Naive thymus-derived CD8-positive, alpha-beta T cell (primary cell): Measurements from ENCODE around the gene WDR47. TPM values are rescaled to one million over a fixed set of nuclear protein-coding genes. Genes with fewer than 3 reads are reported as not detected.
"Not testable (repeated sequence)": the region's sequence is repeated elsewhere in the genome, so short reads cannot be mapped to it uniquely, and the experiment has no call there.

Source experiments
- ATAC-seq, 2 donors: fragments of 150-1000 bp; cut with Tn5 transposase in 1 of 2; sonication (Bioruptor Pico), chemical (Tn5 transposase) in 1 of 2; 1 replicate in 1 of 2; 2 replicates in 1 of 2; pipeline ENCODE4 v1.10.0; 2021; ENCODE audit warnings: mild to moderate bottlenecking in 2 of 2, moderate library complexity in 2 of 2
- POLR2A ChIA-PET: fragments of 350-600 bp; sonication (Branson Sonifier 250); formaldehyde crosslinking; loops from one replicate; lab custom pipeline; 2021; ENCODE audit warnings: antibody characterized with exemption; lab: Charles Lee
- DNase-seq, 10 donors: peaks; one replicate each; pipeline versions ENCODE4 v3.0.0 to v3.0.0-alpha.2; 2020 to 2022
- H3K27ac Mint-ChIP-seq, 10 donors: one replicate each; pipeline ENCODE4 v1.8.0; 2020 to 2022; ENCODE audit warnings: mild to moderate bottlenecking in 10 of 10, mixed read lengths in 10 of 10, moderate library complexity in 4 of 10, inconsistent platforms in 1 of 10
- H3K27me3 Mint-ChIP-seq, 5 donors: one replicate each; pipeline ENCODE4 v1.8.0; 2021 to 2022; ENCODE audit warnings: mixed read lengths in 5 of 5
- H3K36me3 Mint-ChIP-seq, 3 donors: one replicate each; pipeline ENCODE4 v1.8.0; 2020 to 2022; ENCODE audit warnings: mixed read lengths in 3 of 3, mild to moderate bottlenecking in 2 of 3, inconsistent platforms in 1 of 3
- H3K4me1 Mint-ChIP-seq, 4 donors: one replicate each; pipeline ENCODE4 v1.8.0; 2021 to 2022; ENCODE audit warnings: mixed read lengths in 4 of 4
- H3K4me3 Mint-ChIP-seq, 10 donors: one replicate each; pipeline ENCODE4 v1.8.0; 2020 to 2022; ENCODE audit warnings: mild to moderate bottlenecking in 10 of 10, mixed read lengths in 10 of 10, moderate library complexity in 6 of 10, inconsistent platforms in 1 of 10
- H3K9me3 Mint-ChIP-seq, 9 donors: one replicate each; pipeline ENCODE4 v1.8.0; 2020 to 2022; ENCODE audit warnings: mixed read lengths in 9 of 9, mild to moderate bottlenecking in 3 of 9, inconsistent platforms in 1 of 9, moderate library complexity in 1 of 9
- polyA plus RNA-seq, 3 donors: library from polyadenylated mRNA; unstranded; fragments of 300-500 nt; fragmentation: Illumina TruSeq; gene quantifications; one replicate each; pipeline ENCODE4 v1.2.3, GENCODE V29; 2021
- total RNA-seq, 8 experiments: library from RNA in 2 of 8; stranded (reverse) in 2 of 8; gene quantifications; one replicate each; pipeline ENCODE4 v1.2.3 and lab custom pipeline; 2021 to 2026

Gene WDR47
- total and polyA plus RNA-seq, 5 experiments from 2014 or later: 3.0 to 16.6 (median 6.1) TPM

DNA sequence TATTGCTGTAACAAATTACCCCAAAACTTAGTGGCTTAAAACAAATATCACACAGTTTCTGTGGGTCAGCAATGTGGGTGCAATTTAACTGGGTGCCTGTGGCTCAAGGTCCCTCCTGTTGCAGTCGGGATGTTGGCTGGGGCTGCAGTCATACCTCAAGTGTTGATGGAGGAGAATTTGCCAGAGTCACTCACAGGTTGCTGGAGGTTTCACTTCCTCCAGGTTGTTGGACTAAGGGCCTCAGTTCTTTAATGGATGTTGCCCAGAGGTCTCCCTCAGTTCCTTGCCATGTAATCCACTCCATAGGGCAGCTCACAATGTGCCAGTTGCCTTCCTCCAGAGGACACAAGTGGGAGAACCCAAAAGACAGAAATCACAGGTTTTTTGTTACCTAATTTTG lies 36.4 kb upstream of the WDR47 start:
- POLR2A ChIA-PET: interaction anchor here (0.8 to 3.9 kb wide), 3 partner anchors 11 to 22 kb away, joined by 3 to 103 read pairs (median 46); partner anchors contain the start of gene TMEM167B
- DNase-seq: no peak
- H3K36me3 Mint-ChIP-seq: peaks cover 0 to 10% (median 0%) of the 10 kb centered on the region in 3 donors
- H3K27ac Mint-ChIP-seq: peak overlapping the region in 1 of 10 donors; percentile 55
- peaks cover 8 to 21% (median 18%) of the 10 kb centered on the region in 4 donors for H3K4me1 Mint-ChIP-seq
- H3K27me3 Mint-ChIP-seq: no peaks in the 10 kb centered on the region
- H3K4me3 Mint-ChIP-seq: no peak overlapping the region
- ATAC-seq: no peak
- H3K9me3 Mint-ChIP-seq: no peaks in the 10 kb centered on the region

DNA sequence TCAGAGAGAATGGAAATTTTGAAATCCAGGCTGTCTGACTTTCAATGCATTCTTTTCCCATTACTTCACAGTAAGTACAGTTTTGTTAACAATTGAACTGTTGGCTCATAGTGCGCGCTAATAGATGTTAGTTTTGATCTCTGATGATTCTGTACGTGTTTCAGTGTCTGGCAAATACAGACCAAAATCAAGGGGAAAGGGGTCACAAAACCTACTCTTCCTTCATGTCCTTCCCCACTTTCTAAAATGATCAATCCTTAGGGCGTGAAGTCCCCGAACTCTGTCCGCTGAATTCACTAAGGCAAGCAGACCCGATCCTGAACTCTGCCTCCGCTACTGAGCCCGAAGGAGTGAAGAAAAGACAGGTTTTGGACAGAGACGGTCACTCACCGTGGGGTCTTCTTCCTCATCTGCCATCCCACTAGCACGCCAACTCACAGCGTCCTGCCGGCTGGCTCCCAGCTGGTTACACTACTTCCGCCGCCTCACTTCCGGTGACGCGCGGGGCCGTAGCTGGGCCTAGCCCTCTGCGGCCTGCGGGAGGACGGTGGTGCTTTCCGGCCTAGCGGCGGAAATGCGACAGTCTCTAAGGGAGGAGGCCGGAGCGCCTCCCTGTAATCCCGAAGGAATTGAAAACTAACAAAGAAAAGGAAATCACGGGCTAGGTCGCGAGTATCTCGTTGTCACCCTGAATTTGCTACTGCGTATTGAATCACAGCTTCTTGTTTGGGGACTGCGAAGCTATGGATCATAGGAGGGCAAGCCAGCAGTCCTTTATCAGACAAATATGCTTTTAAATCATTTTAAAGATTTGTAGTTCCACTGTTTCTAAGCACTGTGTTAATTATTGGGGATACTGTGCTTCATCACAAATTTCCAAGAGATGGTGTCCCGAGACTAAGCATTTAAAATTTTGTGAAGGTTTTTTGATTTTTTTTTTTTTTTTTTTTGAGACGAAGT lies 33.9 kb upstream of the WDR47 start, which contains the start of gene TAF13:
Gene TAF13, minus strand, starts transcription at position 473 of the 960 bp plus-strand sequence. Its CDS starts 56 bp downstream, at position 417.
- DNase-seq (peak; percentile 74 to 93 (median 85)), ATAC-seq (peak; percentile 96 to 98)
- Mint-ChIP-seq H3K9me3 (no peaks in the 10 kb centered on the region), H3K36me3 (peaks cover 0 to 20% (median 2%) of the 10 kb centered on the region in 3 donors), H3K27me3 (no peaks in the 10 kb centered on the region), H3K4me3 (peak within 1 kb of the TSS; percentile 96 to 100 (median 98)), H3K4me1 (peaks cover 8 to 29% (median 20%) of the 10 kb centered on the region in 4 donors), H3K27ac (peak within 1 kb of the TSS; percentile 98 to 100 (median 99))
- POLR2A ChIA-PET: interaction anchor here (0.7 to 3.9 kb wide), 13 partner anchors 14 to 1127 kb away, joined by 3 to 103 read pairs (median 4); partner anchors contain the start of genes CLCC1, SARS1, TMEM167B and WDR47

DNA sequence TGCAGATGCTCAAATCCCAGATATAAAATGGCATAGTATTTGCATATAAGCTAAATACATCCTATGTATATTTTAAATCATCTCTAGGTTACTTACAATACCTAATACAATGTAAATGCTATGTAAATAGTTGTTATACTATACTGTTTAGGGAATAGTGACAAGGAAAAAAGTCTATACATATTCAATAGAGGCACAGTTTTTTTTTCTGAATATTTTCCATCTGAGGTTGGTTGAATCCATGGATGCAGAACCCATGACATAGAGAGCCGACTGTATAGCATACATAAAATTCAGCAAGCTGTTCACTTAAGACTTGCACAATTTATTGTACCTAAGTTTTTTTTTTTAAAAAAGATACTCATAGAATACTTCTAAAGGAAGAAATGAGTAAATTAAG lies 27.4 kb upstream of the WDR47 start:
- H3K27ac Mint-ChIP-seq: no peak overlapping the region
- H3K27me3 Mint-ChIP-seq: no peaks in the 10 kb centered on the region
- H3K36me3 Mint-ChIP-seq: peaks cover 0 to 62% (median 15%) of the 10 kb centered on the region in 3 donors
- H3K4me1 Mint-ChIP-seq: peaks cover under 1 to 16% (median 6%) of the 10 kb centered on the region in 4 donors
- ATAC-seq: no peak
- H3K4me3 Mint-ChIP-seq: no peak overlapping the region
- no peaks in the 10 kb centered on the region for H3K9me3 Mint-ChIP-seq
- DNase-seq: no peak
- POLR2A ChIA-PET: interaction anchor here (0.6 kb wide), 1 partner anchor 252 kb away, joined by 3 read pairs; no protein-coding TSS in a partner anchor

DNA sequence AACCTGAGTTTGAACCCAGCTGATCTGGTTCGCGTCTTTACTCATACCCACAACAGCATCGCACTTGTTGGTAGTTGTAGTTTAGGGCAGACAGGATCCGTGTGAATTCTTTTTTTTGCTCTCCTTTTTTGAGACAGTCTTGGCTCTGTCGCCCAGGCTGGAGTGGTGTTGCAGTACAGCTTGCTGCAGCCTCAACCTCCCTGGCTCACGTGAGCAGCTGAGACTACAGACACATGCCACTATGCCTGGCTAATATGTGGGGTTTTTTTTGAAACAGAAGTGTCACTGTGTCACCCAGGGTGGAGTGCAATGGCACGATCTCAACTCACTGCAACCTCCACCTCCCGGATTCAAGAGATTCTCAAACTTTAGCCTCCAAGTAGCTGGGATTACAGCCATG lies 26.0 kb upstream of the WDR47 start:
- no peaks in the 10 kb centered on the region for H3K27me3 Mint-ChIP-seq
- DNase-seq: no peak
- peak overlapping the region in 1 of 10 donors; percentile 24 for H3K27ac Mint-ChIP-seq
- H3K4me1 Mint-ChIP-seq: peaks cover 0 to 14% (median 2%) of the 10 kb centered on the region in 4 donors
- no peaks in the 10 kb centered on the region for H3K9me3 Mint-ChIP-seq
- no peak overlapping the region for H3K4me3 Mint-ChIP-seq
- no peak for ATAC-seq
- POLR2A ChIA-PET: interaction anchor here (0.6 to 1.1 kb wide), 3 partner anchors 23 to 32 kb away, joined by 3 read pairs; partner anchors contain the start of genes TMEM167B and WDR47
- H3K36me3 Mint-ChIP-seq: peaks cover 0 to 63% (median 13%) of the 10 kb centered on the region in 3 donors

DNA sequence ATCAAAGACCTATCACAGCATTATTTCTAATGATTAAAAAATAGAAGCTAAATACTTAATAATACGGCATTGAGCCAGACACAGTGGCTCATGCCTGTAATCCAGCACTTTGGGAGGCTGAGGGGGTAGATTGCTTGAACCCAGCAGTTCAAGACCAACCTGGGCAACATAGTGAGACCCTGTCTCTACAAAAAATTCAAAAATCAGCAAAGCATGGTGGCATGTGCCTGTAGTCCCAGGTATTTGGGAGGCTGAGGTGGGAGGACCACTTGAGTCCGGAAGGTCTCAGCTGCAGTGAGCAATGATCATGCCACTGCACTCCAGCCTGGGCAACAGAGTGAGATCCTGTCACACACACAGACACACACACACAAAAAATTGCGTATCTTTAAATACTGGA lies 23.2 kb upstream of the WDR47 start:
- Mint-ChIP-seq H3K36me3 (peaks cover 0 to 58% (median 18%) of the 10 kb centered on the region in 3 donors), H3K27me3 (no peaks in the 10 kb centered on the region), H3K27ac (no peak overlapping the region), H3K9me3 (no peaks in the 10 kb centered on the region), H3K4me3 (no peak overlapping the region), H3K4me1 (peaks cover 0 to 7% (median 0%) of the 10 kb centered on the region in 4 donors)
- POLR2A ChIA-PET: interaction anchor here (1.2 kb wide), 1 partner anchor 13 kb away, joined by 3 read pairs; no protein-coding TSS in a partner anchor
- ATAC-seq: no peak
- DNase-seq: no peak

DNA sequence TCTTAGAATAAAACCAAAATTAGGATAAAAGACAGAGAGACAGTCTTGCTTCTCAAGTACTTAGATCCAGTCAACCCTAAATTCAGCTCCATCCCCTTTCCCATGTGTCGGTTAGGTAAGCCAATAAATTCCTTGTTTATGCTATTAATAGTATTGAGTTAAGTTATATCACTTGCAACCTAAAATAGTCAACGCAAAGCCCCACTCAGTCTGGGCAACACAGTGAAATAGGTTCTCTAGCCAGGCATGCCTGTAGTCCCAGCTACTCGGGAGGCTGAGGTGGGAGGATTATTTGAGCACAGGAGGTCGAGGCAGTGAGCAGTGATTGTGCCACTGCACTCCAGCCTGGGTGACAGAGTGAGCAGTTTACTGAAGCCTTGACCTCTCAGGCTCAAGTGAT lies 19.3 kb upstream of the WDR47 start:
- POLR2A ChIA-PET: no interaction called here

DNA sequence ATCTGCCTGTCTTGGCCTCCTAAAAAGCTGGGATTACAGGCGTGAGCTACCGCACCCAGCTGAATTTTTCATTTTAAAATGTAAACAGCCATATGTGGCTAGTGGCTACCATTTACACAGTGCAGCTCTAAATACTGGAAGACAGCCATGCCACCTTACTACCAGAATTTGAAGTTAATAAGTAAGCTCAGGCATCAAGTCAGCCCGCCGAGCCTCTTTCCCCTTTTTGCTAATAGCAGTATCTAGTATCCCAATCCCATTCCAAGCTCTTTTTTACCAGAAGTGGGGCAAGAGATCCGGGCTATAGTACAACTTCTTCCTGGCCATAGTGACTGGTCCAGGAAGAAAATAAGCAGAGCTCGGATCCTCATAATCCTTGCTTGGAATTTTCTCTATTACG lies 18.8 kb upstream of the WDR47 start:
- DNase-seq: no peak
- Mint-ChIP-seq H3K27ac (no peak overlapping the region), H3K4me3 (no peak overlapping the region), H3K27me3 (no peaks in the 10 kb centered on the region), H3K9me3 (no peaks in the 10 kb centered on the region), H3K4me1 (no peaks in the 10 kb centered on the region), H3K36me3 (peaks cover 0 to 32% (median 12%) of the 10 kb centered on the region in 3 donors)
- ATAC-seq: no peak
- POLR2A ChIA-PET: no interaction called here

More for the DNA sequence above, 19.3 kb upstream of the WDR47 start:
- Mint-ChIP-seq H3K27me3 (no peaks in the 10 kb centered on the region), H3K4me3 (no peak overlapping the region), H3K9me3 (no peaks in the 10 kb centered on the region), H3K4me1 (no peaks in the 10 kb centered on the region), H3K27ac (no peak overlapping the region), H3K36me3 (peaks cover 0 to 34% (median 12%) of the 10 kb centered on the region in 3 donors)
- ATAC-seq (no peak), DNase-seq (no peak)

DNA sequence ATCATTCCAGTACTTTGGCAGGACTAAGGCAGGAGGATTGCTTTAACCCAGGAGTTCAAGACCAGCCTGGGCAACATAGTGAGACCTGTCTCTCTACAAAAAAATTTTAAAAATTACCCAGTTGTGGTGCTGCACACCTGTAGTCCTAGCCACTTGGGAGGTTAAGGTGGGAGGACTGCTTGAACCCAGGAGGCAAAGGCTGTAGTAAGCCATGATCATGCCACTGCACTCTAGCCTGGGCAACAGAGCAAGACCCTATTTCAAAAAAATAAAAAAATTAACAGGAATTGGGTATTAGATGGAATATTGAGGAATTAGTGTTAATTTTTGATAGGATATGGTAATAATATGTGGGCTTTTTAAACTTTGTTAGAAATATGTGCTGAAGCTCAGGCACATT lies 17.1 kb upstream of the WDR47 start:
- Mint-ChIP-seq H3K4me1 (no peaks in the 10 kb centered on the region), H3K36me3 (peaks cover 0 to 16% (median 7%) of the 10 kb centered on the region in 3 donors), H3K27ac (no peak overlapping the region), H3K27me3 (no peaks in the 10 kb centered on the region), H3K9me3 (no peaks in the 10 kb centered on the region), H3K4me3 (no peak overlapping the region)
- POLR2A ChIA-PET: no interaction called here
- no peak for ATAC-seq
- no peak for DNase-seq

DNA sequence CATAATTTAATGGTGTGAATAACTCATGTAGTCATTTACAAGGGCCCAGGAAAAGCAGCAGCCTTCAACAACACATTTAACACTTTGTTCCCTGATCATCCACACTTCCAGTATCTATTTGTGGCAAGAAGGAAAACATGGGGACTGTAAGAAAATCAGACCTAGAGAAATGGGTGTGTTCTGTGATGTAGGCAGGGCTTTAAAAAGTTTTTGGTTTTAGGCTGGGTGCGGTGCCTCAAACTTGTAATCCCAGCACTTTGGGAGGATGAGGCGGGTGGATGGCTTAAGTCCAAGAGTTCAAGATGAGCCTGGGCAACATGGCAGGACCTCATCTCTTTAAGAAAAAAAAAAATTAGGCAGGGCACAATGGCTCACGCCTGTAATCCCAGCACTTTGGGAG lies 14.2 kb upstream of the WDR47 start:
- ATAC-seq: no peak
- Mint-ChIP-seq H3K4me1 (no peaks in the 10 kb centered on the region), H3K9me3 (peaks cover 0 to 3% (median 0%) of the 10 kb centered on the region in 9 donors), H3K27me3 (no peaks in the 10 kb centered on the region), H3K4me3 (no peak overlapping the region), H3K27ac (no peak overlapping the region), H3K36me3 (no peaks in the 10 kb centered on the region)
- POLR2A ChIA-PET: no interaction called here
- no peak for DNase-seq

DNA sequence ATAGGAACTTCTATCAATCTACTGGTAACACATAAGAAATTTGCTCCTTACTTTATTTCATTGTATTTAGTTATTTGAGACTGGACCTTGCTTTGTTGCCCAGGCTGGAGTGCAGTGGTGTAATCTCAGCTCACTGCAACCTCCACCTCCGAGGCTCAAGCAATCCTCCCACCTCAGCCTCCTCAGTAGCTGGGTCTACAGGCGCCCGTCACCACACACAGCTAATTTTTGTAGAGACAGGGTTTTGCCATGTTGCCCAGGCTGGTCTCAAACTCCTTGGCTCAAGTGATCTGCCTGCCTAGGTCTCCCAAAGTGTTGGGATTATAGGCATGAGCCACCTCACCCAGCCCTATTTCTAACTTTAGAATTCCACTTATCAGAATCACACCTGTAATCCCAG lies 10.2 kb upstream of the WDR47 start:
- H3K4me3 Mint-ChIP-seq, H3K36me3 Mint-ChIP-seq, H3K27ac Mint-ChIP-seq, ATAC-seq, POLR2A ChIA-PET, DNase-seq, H3K9me3 Mint-ChIP-seq, H3K4me1 Mint-ChIP-seq: not testable (repeated sequence)
- H3K27me3 Mint-ChIP-seq: peaks cover 0 to 13% (median 2%) of the 10 kb centered on the region in 5 donors

DNA sequence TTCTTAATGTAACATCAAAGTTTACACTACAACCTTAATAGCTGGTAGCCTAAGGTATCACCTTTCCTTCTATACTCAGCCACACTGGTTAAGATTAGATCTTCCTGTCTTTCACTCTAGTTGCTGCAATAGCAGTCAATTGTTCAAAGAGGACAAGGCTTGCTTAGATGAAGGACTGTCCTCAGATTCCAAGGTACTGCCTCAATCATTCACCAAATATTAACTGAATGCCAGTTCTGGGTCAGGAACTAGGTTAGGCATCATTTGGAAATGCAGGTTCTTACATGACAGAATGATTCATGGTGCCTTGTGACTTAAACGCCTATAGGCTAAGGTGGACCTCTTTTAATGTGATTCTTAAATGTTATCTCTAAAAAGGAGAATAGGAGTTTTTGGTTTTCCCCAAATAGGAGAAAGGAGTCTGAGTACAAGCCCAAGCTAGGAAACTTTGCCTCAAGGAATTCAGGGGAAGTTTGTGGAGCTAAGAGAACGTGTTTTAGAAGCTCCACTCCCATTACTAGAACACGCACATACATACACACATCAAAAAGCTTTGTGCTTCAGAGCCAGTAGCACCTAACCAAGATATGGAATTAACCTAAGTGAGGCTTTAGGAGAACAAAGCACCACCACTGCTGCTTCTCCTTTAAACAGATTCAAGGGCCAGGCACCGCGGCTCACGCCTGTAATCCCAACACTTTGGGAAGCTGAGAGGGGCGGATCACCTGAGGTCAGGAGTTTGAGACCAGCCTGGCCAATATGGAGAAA lies 8.5 kb upstream of the WDR47 start:
- peaks cover 0 to 3% (median 0%) of the 10 kb centered on the region in 9 donors for H3K9me3 Mint-ChIP-seq
- POLR2A ChIA-PET: no interaction called here
- DNase-seq (no peak), ATAC-seq (no peak)
- H3K36me3 Mint-ChIP-seq: no peaks in the 10 kb centered on the region
- no peak overlapping the region for H3K4me3 Mint-ChIP-seq
- H3K27me3 Mint-ChIP-seq: peaks cover 0 to 16% (median 4%) of the 10 kb centered on the region in 5 donors
- no peaks in the 10 kb centered on the region for H3K4me1 Mint-ChIP-seq
- H3K27ac Mint-ChIP-seq: no peak overlapping the region

DNA sequence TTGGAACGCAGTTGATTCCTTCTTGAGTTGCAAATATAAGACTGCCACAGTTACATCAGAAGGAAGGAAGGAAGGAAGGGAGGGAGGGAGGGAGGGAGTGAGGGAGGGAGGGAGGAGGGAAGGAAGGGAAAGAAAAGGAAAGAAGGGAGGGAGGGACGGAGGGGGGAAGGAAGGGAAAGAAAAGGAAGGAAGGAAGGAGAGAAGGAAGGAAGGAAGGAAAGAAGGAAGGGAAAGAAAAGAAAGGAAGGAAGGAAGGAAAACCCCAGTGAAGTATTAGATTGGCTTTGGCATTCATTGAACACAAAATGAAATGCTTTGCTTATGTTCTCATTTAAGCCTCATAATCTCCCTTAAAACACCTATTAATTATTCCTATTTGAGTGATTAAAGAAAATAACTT lies 6.4 kb upstream of the WDR47 start:
- H3K36me3 Mint-ChIP-seq: no peaks in the 10 kb centered on the region
- peaks cover 0 to 3% (median 0%) of the 10 kb centered on the region in 9 donors for H3K9me3 Mint-ChIP-seq
- POLR2A ChIA-PET: no interaction called here
- peaks cover 0 to 1% (median 0%) of the 10 kb centered on the region in 4 donors for H3K4me1 Mint-ChIP-seq
- no peak for ATAC-seq
- H3K27ac Mint-ChIP-seq: no peak overlapping the region
- no peak overlapping the region for H3K4me3 Mint-ChIP-seq
- peaks cover 0 to 16% (median 4%) of the 10 kb centered on the region in 5 donors for H3K27me3 Mint-ChIP-seq
- DNase-seq: no peak
